ENCODE data around the gene AKT1.

The AKT1 gene

DNA sequence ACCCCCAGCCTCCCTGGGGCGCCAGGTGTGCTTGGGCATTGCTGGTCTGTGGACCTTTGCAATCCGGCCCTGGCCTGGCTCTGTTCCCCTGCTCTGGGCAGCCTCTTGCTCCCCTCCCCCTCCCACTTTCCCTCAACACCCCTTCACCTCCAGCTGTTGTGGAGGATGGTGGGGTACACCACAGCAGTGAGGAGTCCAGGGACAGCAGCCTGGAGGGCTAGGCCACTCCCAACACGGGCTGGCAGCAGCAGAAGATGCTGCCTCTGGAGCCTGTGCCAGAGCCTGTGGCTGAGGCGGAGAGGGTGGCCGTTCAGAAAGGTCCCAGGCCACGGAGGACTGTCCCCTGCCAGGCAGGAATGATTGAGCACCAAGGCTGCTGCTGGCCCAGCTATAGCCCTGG lies 12.9 kb upstream of the AKT1 start:
- no peaks in the 10 kb centered on the region for H3K4me1 ChIP-seq (ENCODE audit: low read length)
- no peaks in the 10 kb centered on the region for H3K79me2 ChIP-seq (ENCODE audit: low read length)
- no peak overlapping the region for H3K4me2 ChIP-seq (ENCODE audit: low read depth, low read length)
- no peak for DNase-seq
- no peak overlapping the region for H3K27ac ChIP-seq (ENCODE audit: low read length)
- H3K9ac ChIP-seq (ENCODE audit: low read length): no peak overlapping the region
- no peaks in the 10 kb centered on the region for H3K9me3 ChIP-seq (replicated peaks; ENCODE audit: insufficient read depth, low read length)
- no peaks in the 10 kb centered on the region for H3K9me2 ChIP-seq (replicated peaks; ENCODE audit: insufficient read depth, low read length)
- no peaks in the 10 kb centered on the region for H3K36me3 ChIP-seq (replicated peaks; ENCODE audit: insufficient read depth, low read length)
- H3F3A ChIP-seq (ENCODE audit: insufficient read depth, low read length): no peaks in the 10 kb centered on the region
- TF ChIP-seq EZH2 (optimal IDR thresholded peaks at IDR 0.05; ENCODE audit: low read depth, low read length) (no peak), EZH2phosphoT487 (IDR thresholded peaks at IDR 0.05; ENCODE audit: low read length) (no peak)
- TF ChIP-seq, protein P1, sequence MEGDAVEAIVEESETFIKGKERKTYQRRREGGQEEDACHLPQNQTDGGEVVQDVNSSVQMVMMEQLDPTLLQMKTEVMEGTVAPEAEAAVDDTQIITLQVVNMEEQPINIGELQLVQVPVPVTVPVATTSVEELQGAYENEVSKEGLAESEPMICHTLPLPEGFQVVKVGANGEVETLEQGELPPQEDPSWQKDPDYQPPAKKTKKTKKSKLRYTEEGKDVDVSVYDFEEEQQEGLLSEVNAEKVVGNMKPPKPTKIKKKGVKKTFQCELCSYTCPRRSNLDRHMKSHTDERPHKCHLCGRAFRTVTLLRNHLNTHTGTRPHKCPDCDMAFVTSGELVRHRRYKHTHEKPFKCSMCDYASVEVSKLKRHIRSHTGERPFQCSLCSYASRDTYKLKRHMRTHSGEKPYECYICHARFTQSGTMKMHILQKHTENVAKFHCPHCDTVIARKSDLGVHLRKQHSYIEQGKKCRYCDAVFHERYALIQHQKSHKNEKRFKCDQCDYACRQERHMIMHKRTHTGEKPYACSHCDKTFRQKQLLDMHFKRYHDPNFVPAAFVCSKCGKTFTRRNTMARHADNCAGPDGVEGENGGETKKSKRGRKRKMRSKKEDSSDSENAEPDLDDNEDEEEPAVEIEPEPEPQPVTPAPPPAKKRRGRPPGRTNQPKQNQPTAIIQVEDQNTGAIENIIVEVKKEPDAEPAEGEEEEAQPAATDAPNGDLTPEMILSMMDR (IDR thresholded peaks at IDR 0.05; ENCODE audit: low read length): no peak
- no peak overlapping the region for H3K4me3 ChIP-seq (ENCODE audit: low read length)
- no peaks in the 10 kb centered on the region for H4K20me1 ChIP-seq (ENCODE audit: insufficient read depth, low read length)
- H2AFZ ChIP-seq (ENCODE audit: low read length): no peak overlapping the region
- no peaks in the 10 kb centered on the region for H3K27me3 ChIP-seq (replicated peaks; ENCODE audit: insufficient read depth, low read length)

DNA sequence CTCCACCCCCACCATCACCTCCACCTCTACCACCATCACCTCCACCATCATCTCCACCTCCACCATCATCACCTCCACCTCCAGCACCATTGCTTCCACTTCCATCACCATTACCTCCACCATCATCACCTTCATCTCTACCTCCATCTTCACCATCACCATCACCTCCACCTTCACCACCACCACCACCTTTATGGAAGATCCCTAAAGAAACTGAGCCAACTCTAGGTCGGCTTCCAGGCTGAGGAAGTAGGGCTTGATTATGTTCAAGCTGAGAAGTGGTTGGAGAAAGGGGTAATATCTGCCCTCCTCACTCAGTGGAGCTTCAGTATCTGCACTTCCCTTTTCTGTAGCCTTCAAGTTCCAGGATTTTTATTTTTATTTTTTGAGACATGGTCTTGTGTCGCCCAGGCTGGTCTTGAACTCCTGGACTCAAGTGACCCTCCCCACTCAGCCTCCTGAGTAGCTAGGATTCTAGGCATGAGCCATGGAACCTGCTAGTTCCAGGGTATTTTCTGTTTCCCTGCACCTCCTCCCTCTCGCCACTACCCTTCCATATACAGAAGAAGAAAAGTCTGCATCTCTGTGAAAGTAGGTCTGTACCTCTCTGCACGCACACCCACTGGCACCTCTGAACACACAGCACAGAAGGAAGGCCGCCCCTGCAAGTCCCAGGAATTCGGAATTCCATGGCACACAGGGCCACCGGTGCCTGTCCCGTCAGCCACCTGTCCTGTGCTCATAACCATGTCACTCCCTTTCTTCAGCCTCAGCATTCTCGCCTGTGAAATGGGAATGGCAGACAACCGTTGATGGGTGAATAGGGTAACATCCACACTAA lies 11.3 kb upstream of the AKT1 start:
- no peaks in the 10 kb centered on the region for H3K36me3 ChIP-seq (replicated peaks; ENCODE audit: insufficient read depth, low read length)
- no peak for DNase-seq
- H3K9ac ChIP-seq (ENCODE audit: low read length): no peak overlapping the region
- no peak overlapping the region for H3K27ac ChIP-seq (ENCODE audit: low read length)
- TF ChIP-seq EZH2phosphoT487 (IDR thresholded peaks at IDR 0.05; ENCODE audit: low read length) (no peak), EZH2 (optimal IDR thresholded peaks at IDR 0.05; ENCODE audit: low read depth, low read length) (no peak)
- TF ChIP-seq, protein P1 (IDR thresholded peaks at IDR 0.05; ENCODE audit: low read length): no peak
- H3K4me3 ChIP-seq (ENCODE audit: low read length): no peak overlapping the region
- no peaks in the 10 kb centered on the region for H3K9me2 ChIP-seq (replicated peaks; ENCODE audit: insufficient read depth, low read length)
- no peak overlapping the region for H3K4me2 ChIP-seq (ENCODE audit: low read depth, low read length)
- H2AFZ ChIP-seq (ENCODE audit: low read length): no peak overlapping the region
- H3K9me3 ChIP-seq (replicated peaks; ENCODE audit: insufficient read depth, low read length): no peaks in the 10 kb centered on the region
- no peaks in the 10 kb centered on the region for H3K4me1 ChIP-seq (ENCODE audit: low read length)
- no peaks in the 10 kb centered on the region for H4K20me1 ChIP-seq (ENCODE audit: insufficient read depth, low read length)
- no peaks in the 10 kb centered on the region for H3K79me2 ChIP-seq (ENCODE audit: low read length)
- no peaks in the 10 kb centered on the region for H3F3A ChIP-seq (ENCODE audit: insufficient read depth, low read length)
- H3K27me3 ChIP-seq (replicated peaks; ENCODE audit: insufficient read depth, low read length): no peaks in the 10 kb centered on the region

DNA sequence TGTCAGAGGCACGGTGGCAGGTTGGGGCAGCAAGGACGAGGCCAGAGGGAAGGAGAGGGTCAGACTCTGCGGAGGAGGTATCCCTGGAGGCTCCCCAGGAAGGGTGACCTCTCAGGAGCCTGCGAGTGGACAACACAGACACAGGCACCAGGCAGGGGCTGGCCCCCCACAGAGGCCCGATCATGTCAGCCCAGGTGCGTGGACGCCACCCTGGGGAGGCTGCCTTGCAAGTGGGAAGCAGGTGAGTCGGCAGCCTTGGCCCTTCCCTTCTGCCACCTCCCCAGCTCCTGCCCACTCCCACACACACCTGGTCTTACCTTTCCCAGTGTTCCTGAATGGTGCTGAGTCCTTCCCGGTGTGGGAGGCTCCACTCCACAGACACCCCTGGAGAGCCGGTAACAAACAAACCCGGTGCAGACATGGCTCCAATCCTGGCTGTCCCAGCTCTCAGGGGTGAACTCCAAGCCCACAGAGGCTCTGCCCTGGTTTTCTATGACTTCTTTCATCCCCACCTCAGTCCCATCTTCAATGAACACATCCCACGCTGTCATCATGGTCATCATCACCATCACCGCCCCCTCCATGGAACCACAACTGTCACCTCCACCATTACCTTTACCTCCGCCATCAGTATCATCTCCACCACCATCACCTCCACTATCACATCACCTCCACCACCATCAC lies 10.5 kb upstream of the AKT1 start:
- H3K9me3 ChIP-seq (replicated peaks; ENCODE audit: insufficient read depth, low read length): no peaks in the 10 kb centered on the region
- H4K20me1 ChIP-seq (ENCODE audit: insufficient read depth, low read length): no peaks in the 10 kb centered on the region
- H3K9me2 ChIP-seq (replicated peaks; ENCODE audit: insufficient read depth, low read length): no peaks in the 10 kb centered on the region
- no peaks in the 10 kb centered on the region for H3K27me3 ChIP-seq (replicated peaks; ENCODE audit: insufficient read depth, low read length)
- H3K4me1 ChIP-seq (ENCODE audit: low read length): no peaks in the 10 kb centered on the region
- no peak overlapping the region for H3K27ac ChIP-seq (ENCODE audit: low read length)
- H3K36me3 ChIP-seq (replicated peaks; ENCODE audit: insufficient read depth, low read length): no peaks in the 10 kb centered on the region
- H3F3A ChIP-seq (ENCODE audit: insufficient read depth, low read length): no peaks in the 10 kb centered on the region
- TF ChIP-seq EZH2 (optimal IDR thresholded peaks at IDR 0.05; ENCODE audit: low read depth, low read length) (no peak), EZH2phosphoT487 (IDR thresholded peaks at IDR 0.05; ENCODE audit: low read length) (no peak)
- TF ChIP-seq, protein P1 (IDR thresholded peaks at IDR 0.05; ENCODE audit: low read length): no peak
- DNase-seq: no peak
- H3K79me2 ChIP-seq (ENCODE audit: low read length): no peaks in the 10 kb centered on the region
- H2AFZ ChIP-seq (ENCODE audit: low read length): no peak overlapping the region
- no peak overlapping the region for H3K9ac ChIP-seq (ENCODE audit: low read length)
- H3K4me2 ChIP-seq (ENCODE audit: low read depth, low read length): no peak overlapping the region
- no peak overlapping the region for H3K4me3 ChIP-seq (ENCODE audit: low read length)
